ENCODE results near the gene IL17C. TPM values are rescaled to one million over a fixed set of nuclear protein-coding genes. Genes with fewer than 3 reads are reported as not detected.

IL17C gene
- total RNA-seq, 2 donors from 2014 or later, result not detected

DNA sequence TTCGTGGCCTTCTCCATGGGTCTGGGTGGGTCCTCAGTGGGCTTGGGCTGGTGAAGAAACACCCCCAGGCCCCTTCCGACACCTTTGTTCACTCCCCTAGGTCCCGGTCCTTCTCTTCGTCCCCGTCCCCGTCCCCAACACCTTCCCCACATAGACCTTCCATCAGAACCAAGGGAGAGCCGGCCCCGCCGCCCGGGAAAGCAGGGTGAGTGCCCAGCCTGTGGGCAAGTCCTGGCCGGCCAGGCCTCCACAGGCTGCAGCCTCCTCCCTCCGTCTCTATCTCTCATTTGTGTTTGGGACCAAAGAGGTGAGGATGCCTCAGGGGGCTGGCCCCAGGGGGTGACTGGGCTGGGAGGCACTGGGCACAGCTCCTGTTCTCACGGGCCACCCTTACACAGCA lies 14.5 kb upstream of the IL17C start:
- no peak for DNase-seq (ENCODE audit: low spot score)
- intact Hi-C loops (cut with DNase I), result no loop called here

DNA sequence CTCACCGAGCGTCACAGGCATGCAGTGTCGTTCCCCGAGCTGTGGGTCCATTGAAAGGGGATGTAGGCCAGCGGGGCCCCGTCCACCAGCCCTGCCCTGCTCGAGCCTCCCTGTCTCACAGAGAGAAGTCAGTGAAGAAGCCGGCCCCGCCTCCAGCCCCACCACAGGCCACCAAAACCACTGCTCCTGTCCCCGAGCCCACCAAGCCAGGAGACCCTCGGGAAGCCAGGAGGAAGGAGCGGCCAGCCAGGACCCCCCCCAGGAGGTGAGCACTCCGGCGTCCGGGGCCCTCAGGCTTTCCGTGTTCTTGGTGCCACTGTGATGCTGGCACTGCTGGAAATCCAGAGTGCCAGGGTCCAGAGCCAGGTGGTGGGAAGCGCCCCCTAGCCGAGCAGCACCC lies 13.9 kb upstream of the IL17C start:
- intact Hi-C loops (cut with DNase I), result no loop called here
- no peak for DNase-seq (ENCODE audit: low spot score)

DNA sequence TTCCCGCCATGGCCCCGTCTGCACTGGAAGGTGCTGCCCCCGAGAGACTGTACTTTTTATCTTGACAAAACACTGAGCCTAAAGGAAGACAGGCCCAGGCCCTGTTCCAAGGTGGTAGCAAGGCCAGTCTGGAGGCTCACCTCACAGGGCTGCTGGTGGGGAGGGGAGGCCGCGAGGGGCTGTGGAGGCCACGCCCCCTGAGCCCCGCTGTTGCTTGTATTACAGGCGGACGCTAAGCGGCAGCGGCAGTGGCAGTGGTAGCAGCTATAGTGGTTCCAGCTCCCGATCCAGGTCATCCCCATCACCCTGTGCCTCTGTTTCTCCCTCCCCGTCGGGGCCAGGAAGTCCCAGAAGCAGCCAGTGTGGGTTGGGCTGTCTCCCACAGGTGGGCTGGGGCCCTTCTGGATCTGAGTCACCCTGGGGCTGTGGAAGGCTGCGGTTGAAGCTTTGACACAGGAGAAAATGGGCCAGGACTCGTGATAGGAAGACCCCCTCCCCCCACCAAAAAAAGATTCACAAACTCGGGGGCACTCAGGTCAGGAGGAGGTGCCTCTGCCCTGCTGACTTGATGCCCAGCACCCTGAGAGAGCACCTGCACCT lies 13.3 kb upstream of the IL17C start:
- intact Hi-C loops (cut with DNase I), result no loop called here
- DNase-seq (ENCODE audit: low spot score), result no peak

DNA sequence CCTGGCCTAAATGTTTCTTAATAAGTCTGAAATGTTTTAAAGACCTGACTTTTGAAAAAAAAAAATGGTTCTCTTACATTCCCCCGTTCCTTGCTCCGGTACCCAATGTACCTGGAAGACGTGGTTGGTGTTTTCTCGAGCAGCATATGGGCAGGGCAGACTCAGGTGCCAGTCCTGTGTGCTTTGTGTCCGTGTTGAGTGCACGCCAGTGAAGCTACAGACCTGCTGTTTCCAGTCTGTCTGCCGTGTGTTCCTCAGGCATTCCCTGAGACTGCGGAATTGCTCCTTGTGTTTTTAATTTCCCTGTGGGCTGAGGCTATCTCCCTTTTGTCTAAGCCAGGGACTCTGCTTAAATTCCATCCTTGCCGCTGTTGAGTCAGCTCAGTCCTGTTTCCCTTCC lies 11.7 kb upstream of the IL17C start:
- intact Hi-C loops (cut with DNase I), result no loop called here
- DNase-seq (ENCODE audit: low spot score), result no peak

DNA sequence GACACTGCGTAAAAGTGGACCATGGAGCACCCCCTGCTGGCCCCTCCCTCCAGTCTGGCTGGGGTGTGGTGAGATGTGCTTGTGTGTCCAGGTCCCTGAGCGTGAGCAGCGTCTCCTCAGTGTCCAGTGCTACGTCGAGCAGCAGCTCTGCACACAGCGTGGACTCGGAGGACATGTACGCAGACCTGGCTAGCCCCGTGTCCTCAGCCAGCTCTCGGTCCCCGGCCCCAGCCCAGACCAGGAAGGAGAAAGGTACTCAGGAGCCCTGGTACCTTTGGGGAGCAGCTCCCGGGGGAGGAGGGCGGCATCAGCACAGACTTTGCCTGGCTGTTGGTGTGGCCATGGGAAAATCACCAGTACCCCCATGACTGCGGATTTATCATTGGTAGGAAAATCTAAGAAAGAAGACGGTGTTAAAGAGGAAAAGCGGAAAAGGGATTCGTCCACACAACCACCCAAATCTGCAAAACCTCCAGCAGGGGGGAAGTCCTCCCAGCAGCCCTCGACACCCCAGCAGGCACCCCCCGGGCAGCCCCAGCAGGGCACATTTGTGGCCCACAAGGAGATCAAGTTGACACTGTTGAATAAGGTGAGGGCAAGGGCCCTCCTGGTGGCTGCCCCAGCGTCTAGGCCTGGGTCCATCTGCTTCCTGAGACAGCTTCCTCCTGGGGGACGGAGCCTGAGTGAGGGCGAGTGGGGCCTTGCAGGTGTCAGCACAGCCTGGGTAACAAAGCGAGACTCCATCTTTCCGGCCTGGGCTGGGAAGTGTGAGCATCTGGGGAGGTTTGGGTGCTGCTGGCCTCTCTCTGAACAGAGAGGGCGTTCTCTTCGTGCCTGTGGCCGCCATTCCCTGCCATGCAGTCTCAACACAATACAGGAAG lies 10.6 kb upstream of the IL17C start:
- DNase-seq (ENCODE audit: low spot score), result no peak
- intact Hi-C loops (cut with DNase I), result no loop called here

DNA sequence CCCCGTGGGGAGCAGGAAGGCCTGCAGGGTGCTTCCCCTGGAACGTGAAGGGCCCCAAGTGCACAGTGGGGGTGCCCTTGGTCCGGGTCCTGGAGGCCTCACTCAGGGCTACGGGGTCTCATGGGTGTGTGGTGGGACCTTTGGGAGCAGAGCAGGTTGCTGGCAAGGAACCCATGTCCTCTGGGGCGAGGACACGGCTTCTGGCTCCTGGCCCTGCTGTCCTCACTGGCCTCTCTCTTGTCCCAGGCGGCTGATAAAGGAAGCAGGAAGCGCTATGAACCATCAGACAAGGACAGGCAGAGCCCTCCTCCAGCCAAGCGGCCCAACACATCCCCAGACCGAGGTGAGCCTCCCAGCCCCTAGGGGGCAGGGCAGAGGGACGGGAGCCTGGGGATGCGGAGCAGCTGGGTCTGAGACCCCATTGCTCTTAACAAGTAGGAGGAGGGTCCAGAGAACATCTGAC lies 9.8 kb upstream of the IL17C start:
- intact Hi-C loops (cut with DNase I), result no loop called here
- DNase-seq (ENCODE audit: low spot score), result no peak

DNA sequence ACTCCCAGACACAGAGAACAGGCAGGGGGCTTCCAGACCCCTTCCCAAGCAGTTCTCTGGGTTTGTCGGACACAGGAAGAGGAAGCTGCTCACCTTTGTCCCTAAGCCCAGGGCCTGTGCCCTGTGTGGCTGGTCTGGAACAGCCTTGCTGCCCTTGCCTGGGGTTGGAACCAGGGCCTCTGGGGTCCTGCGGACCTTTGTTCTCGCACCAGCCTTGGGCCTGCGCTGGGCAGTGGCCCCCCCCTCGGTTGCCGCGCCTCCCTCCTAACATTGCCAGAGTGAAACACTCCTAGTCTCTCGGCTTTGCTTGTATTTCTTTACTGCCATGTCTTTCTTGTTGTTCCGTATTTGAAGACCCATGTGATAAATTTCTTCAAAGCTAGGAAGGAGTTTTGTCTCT lies 8.5 kb upstream of the IL17C start:
- intact Hi-C loops (cut with DNase I), result no loop called here
- no peak for DNase-seq (ENCODE audit: low spot score)

DNA sequence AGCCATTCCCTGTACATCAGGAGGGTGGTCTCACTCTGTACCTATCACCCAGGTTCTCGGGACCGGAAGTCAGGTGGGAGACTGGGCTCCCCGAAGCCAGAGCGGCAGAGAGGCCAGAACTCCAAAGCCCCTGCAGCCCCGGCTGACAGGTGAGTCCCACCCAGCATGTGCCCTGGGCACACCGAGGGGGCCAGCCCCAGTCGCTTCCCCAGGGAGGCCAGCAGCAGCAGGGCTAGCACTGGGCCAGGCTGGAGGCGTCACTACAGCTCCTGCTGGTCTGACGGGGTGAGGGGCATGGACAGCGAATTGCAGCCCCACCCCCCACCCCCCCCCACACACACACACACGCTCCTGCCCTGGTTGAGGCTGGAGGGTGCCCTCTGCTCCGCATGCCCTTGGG lies 7.9 kb upstream of the IL17C start:
- no peak for DNase-seq (ENCODE audit: low spot score)
- intact Hi-C loops (cut with DNase I), result no loop called here

DNA sequence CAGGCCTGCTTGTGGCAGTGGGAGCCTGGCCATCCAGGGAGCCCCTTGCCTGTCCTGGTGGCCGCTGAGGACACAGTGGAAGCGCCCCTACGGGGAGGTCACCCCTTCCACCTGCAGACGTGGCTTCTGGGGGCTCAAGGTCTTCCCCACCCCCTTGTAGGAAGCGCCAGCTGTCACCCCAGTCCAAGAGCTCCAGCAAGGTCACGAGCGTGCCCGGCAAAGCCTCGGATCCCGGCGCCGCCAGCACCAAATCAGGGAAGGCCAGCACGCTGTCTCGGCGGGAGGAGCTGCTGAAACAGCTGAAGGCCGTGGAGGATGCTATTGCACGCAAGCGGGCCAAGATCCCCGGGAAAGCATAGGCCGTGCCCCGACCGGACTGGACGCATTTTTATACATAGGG lies 7.4 kb upstream of the IL17C start:
- DNase-seq (ENCODE audit: low spot score), result no peak
- intact Hi-C loops (cut with DNase I), result no loop called here

DNA sequence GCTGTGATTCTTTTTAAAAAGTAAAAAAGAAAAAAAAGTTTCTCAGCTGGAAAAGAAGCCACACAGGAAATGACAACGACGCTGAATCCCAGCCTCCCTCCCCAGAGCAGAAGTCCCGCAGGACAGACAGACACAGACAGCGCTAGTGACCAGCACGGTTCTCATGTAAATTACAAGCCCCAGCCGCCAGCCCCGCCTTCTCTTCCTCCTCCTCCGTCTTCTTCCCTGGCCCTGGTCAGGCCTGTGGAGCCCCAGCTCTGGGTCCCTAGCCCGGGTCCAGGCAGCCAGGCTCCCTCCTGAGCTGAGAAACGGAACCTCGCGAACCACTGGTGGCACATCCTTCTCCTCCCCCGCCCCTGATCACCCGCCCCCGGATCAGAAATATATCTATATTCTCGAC lies 7.0 kb upstream of the IL17C start:
- no peak for DNase-seq (ENCODE audit: low spot score)
- intact Hi-C loops (cut with DNase I), result no loop called here

DNA sequence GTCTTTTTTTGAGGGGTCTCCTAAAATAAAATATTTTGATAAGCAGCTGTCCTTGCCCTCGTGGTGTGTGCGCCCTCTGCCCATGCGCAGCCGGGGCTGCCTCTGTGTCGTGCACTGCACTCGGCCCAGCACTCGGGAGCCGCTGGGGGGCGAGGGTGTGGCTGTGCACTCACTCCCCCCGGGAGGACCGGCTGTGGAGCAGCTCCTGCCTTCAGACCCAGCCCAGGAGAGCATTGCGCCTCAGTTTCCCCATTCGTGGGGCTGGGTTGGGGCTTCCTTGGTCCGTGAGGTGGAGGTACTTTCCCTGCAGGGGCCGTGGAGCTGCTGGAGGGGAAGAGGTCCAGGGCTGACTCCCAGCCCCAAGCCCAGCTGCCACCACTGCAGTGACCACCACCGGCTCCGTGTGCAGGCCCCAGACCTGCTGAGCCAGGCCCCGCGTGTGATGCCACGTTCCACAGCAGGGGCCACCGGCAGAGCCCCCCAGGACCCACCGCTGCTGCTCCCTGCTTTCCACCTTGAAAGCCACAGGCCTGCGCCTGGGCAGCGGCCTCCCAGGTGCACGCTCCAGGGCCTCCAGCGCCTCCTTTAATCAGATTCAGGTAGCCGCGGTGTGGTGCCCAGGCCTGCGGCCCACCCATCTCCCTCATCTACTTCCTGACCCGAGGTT lies 6.3 kb upstream of the IL17C start:
- intact Hi-C loops (cut with DNase I), result no loop called here
- no peak for DNase-seq (ENCODE audit: low spot score)

DNA sequence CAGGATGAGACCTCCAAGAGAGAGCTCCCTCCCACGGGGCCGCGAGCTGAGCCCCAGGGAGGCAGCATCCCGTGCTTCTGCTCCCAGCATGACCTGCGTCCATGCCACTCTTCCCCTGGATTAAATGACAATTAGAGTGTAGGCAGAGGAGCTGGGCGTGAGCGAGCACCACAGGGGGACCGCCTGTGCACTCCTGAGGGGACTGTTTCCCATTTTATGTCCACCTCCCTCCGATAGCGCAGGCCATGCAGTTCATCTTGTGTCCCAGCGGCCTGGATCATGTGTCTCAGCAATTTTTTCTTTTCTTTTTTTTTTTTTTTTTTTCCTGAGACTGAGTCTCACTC lies 5.8 kb upstream of the IL17C start:
- intact Hi-C loops (cut with DNase I), result no loop called here
- DNase-seq (ENCODE audit: low spot score), result no peak

DNA sequence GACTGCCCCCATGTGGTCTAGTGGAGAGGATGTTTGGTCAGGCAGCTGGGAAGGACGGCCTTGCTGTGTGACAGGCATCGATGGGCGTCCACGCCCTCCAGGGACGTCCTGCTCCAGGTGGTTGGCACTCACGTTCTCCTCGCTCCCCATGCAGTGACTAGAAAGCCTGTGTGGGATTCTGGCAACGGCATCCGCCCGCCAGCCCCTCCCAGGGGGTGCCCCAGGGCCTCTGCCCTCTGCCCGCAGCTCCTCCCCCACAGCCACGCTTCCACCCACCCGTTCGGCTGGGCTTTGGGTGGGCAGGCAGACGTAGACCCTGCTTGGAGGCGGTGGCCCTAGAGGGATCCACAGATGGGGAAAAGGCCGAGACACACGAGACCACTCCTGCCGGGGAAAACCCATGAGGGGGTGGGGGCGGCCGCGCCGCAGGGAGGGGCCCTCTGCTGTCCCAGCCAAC lies 4.7 kb upstream of the IL17C start:
- no peak for DNase-seq (ENCODE audit: low spot score)
- intact Hi-C loops (cut with DNase I), result no loop called here

DNA sequence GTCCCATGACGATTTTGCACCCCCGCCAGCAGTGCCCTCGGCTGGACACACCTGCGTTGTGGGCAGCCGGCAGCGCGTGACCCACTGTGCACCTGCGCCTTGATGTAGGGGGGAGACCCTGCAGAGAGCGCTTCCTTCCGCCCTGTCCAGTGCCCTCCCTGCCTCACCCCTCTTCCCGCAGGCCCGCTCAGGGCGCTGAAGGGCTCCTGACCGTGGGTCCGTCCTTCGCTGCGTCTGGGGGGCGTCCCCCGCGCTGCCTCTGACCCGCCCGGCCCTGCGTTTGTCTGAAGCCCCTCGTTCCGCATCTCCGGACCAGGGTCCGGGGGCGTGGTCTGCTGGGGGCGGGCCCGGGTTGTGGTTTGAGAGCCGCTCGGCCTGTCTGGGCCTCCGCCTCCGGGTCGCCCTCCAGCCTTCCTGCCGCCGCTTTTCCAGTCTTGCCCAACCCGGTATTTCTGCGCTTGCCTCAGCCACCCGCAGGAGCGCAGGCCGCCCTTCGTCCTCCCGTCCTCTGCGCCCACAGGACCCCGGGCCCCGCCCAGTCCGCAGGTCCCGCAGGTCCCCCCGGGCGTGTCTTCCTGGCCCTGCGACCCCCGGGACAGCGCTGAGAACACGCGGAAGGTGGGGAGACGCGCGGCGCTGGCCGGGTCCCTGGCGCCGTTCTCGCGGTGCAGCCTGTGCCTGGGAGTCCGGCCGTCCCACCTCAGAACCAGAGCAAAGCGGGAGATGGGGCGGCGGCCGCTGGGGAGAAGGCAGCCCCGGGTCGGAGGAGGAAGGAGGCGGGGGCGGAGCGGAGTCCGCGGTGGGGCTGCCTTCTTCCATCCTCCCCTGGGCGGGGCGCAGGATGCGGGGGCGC lies 4.0 kb upstream of the IL17C start:
- peak; percentile 89 for DNase-seq (ENCODE audit: low spot score)
- intact Hi-C loops (cut with DNase I), result no loop called here

DNA sequence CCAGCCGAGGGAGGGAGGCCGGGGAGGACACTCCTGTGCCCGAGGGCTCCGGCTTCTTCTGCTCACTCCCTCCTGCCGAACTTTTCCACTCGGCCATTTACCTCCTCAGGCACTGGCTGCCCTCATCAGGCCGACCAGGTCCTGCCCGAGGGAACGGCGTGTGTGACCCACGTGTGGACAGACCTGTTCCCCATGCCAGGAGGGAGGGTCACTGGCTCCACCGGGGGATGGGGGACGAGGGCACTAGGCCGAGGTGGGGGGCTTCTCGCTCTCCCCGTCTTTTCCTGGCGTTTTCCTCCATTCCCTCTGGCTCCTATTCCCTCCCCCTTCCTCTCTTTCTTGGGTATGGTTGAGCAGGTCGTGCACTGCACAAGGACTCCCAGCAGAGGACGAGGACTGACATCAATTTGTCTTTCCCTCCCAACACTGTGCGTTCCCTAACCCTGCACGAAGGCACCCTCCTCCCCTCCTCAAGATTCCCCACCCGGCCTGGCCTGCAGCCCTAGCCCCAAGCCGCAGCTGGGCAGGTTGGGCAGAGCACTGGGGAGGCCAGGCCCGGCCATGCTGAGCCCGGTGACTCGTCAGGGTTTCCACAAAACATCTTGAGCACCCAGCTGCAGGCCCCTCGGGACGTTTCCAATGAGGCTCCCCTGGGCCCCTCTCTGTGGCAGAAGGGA lies 3.2 kb upstream of the IL17C start:
- no peak for DNase-seq (ENCODE audit: low spot score)
- intact Hi-C loops (cut with DNase I), result no loop called here

DNA sequence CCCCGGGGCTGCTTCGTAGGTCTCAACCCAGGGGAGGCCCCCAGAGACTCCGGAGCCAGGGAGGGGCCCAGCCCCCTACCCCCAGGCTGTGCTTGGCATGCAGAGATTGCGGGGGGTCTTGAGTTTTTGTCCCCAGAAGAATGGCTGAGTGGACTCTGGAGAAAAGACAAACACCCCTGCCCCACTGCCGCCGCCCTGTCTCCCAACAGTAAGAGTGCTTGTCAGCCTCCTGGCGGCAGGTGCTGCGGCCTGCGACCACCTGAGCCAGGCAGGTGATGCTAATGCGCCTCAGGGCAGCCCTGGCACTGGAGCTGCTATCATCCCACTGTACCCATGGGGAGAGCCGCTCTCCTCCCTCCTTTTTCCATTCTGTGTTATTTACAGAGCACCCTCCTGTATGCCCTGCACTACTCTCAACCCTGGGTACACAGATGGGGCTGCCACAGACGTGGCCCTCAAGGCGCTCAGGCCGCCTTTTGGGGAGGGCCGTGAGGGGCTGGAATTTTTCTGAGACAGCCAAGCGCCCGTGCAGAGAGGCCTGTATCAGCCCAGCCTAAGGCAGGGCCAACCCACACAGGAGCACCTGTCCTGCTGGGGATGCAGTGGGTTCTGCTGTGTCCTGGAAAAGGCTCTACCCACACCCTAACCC lies 2.6 kb upstream of the IL17C start:
- intact Hi-C loops (cut with DNase I), result no loop called here
- DNase-seq (ENCODE audit: low spot score), result no peak

DNA sequence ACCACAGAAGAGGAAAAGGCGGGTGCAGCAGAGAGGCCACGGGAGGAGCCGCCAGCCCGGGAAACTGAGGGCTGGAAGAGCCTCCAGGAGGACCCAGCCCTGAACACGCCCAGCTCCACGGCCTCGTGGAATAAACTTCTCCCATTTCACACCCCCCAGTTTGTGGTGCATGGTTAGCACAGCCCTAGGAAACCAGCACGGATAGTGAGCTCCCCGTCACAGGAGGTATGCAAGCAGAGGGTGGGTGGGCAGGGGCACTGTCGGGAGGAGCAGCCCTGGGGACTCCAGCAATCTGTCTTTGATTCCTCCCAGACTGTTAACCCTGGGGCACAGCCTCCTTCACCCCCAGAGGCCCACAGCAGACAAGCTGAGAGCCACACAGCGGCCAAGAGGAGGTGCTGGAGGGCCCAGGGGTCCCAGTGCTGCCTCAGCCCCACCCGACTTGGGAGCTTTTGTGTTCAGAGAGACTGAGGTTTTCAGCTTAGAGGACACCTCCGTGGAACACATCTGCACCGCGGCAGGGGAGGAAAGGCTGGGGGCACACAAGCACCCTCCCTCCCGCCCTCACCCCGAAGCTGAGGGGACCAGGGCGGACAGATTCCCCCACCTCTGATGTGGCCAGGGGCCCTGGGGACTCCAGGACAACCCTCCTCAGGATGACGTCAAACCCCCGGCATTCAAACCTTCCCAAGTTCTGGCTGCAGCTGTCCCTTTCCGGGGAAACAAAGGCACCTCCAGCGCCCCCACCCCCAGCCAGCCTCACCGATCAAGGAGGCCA lies 1.7 kb upstream of the IL17C start:
- no peak for DNase-seq (ENCODE audit: low spot score)
- intact Hi-C loops (cut with DNase I), result no loop called here
